CD14-positive monocyte (primary cell): ENCODE data around the gene MATN4. TPM values are rescaled to one million over a fixed set of nuclear protein-coding genes. Genes with fewer than 3 reads are reported as not detected.
A peak's percentile ranks its signal among the peaks of the same experiment; 100 is the strongest.

Experiments
- DNase-seq, 3 donors: peaks; one replicate each; pipeline ENCODE4 v3.0.0-alpha.2; 2011 to 2022
- H2AFZ ChIP-seq: 2 replicates; pipeline ENCODE4 v1.6.0; 2012; ENCODE audit warnings: mild to moderate bottlenecking, low read depth, low read length, inconsistent platforms; ENCODE audit not compliant: insufficient read depth, poor library complexity, severe bottlenecking
- H3K27ac ChIP-seq, 2 donors: 1 replicate in 1 of 2; 2 replicates in 1 of 2; pipeline ENCODE4 v1.5.1; 2012 to 2013; ENCODE audit warnings: low read length in 2 of 2, control low read depth in 1 of 2, inconsistent platforms in 1 of 2, low read depth in 1 of 2, mild to moderate bottlenecking in 1 of 2
- H3K27me3 ChIP-seq, 2 donors: one replicate each; pipeline versions ENCODE4 v1.6.0 to v1.6.1; 2011 to 2013; ENCODE audit warnings: low read length in 2 of 2; ENCODE audit not compliant: control insufficient read depth in 2 of 2, insufficient read depth in 2 of 2
- H3K36me3 ChIP-seq, 2 donors: replicated peaks in 1 of 2; 1 replicate in 1 of 2; 2 replicates in 1 of 2; pipeline versions ENCODE4 v1.5.1 to v1.6.1; 2012 to 2013; ENCODE audit warnings: low read length in 2 of 2, control low read depth in 1 of 2, inconsistent platforms in 1 of 2, mild to moderate bottlenecking in 1 of 2; ENCODE audit not compliant: insufficient read depth in 2 of 2, control insufficient read depth in 1 of 2
- H3K4me1 ChIP-seq, 2 donors: 1 replicate in 1 of 2; 2 replicates in 1 of 2; pipeline versions ENCODE4 v1.5.1 to v1.6.1; 2012 to 2013; ENCODE audit warnings: low read length in 2 of 2, control low read depth in 1 of 2, inconsistent platforms in 1 of 2, mild to moderate bottlenecking in 1 of 2, moderate library complexity in 1 of 2; ENCODE audit not compliant: insufficient read depth in 2 of 2, control insufficient read depth in 1 of 2
- H3K4me2 ChIP-seq: replicated peaks from 2 replicates; pipeline ENCODE3; 2012; ENCODE audit warnings: low read length, moderate library complexity, mild to moderate bottlenecking; ENCODE audit not compliant: poor library complexity, severe bottlenecking; ENCODE audit errors: extremely low read depth
- H3K4me3 ChIP-seq, 3 experiments: fragments of 200-600 bp in 1 of 3; sonication (generic) in 1 of 3; replicated peaks in 1 of 3; 1 replicate in 2 of 3; 2 replicates in 1 of 3; pipeline ENCODE4 v1.5.1; 2011 to 2013; ENCODE audit warnings: low read length in 3 of 3, mild to moderate bottlenecking in 3 of 3, control low read depth in 2 of 3, low read depth in 2 of 3, inconsistent platforms in 1 of 3, moderate library complexity in 1 of 3
- H3K79me2 ChIP-seq: 2 replicates; pipeline ENCODE4 v1.6.0; 2012; ENCODE audit warnings: mild to moderate bottlenecking, control low read depth, inconsistent platforms, low read length, moderate library complexity; ENCODE audit not compliant: insufficient read depth
- H3K9ac ChIP-seq: 2 replicates; pipeline ENCODE4 v1.6.0; 2017; ENCODE audit warnings: low read length, mild to moderate bottlenecking; ENCODE audit not compliant: insufficient read depth, poor library complexity, severe bottlenecking
- H3K9me3 ChIP-seq, 2 donors: replicated peaks in 1 of 2; 1 replicate in 1 of 2; 2 replicates in 1 of 2; pipeline versions ENCODE4 v1.5.1 to v1.6.1; 2012 to 2013; ENCODE audit warnings: low read length in 2 of 2, control low read depth in 1 of 2; ENCODE audit not compliant: control insufficient read depth in 1 of 2, insufficient read depth in 1 of 2
- H4K20me1 ChIP-seq: 2 replicates; pipeline ENCODE4 v1.6.0; 2012; ENCODE audit warnings: mild to moderate bottlenecking, low read length, control low read depth, moderate library complexity; ENCODE audit not compliant: insufficient read depth
- H3K27ac Mint-ChIP-seq, 7 donors: one replicate each; pipeline ENCODE4 v1.8.0; 2020; ENCODE audit warnings: mild to moderate bottlenecking in 7 of 7, mixed read lengths in 7 of 7, moderate library complexity in 6 of 7, inconsistent platforms in 2 of 7
- H3K27me3 Mint-ChIP-seq, 3 donors: one replicate each; pipeline ENCODE4 v1.8.0; 2021 to 2022; ENCODE audit warnings: low read depth in 3 of 3, mild to moderate bottlenecking in 3 of 3, mixed read lengths in 3 of 3, moderate library complexity in 3 of 3, inconsistent platforms in 1 of 3
- H3K36me3 Mint-ChIP-seq, 2 donors: one replicate each; pipeline ENCODE4 v1.8.0; 2020; ENCODE audit warnings: mixed read lengths in 2 of 2, inconsistent platforms in 1 of 2, mild to moderate bottlenecking in 1 of 2
- H3K4me1 Mint-ChIP-seq: one replicate; pipeline ENCODE4 v1.8.0; 2020; ENCODE audit warnings: mild to moderate bottlenecking, mixed read lengths
- H3K4me3 Mint-ChIP-seq, 2 donors: one replicate each; pipeline ENCODE4 v1.8.0; 2020; ENCODE audit warnings: mild to moderate bottlenecking in 2 of 2, mixed read lengths in 2 of 2, moderate library complexity in 1 of 2
- H3K9me3 Mint-ChIP-seq, 7 donors: one replicate each; pipeline ENCODE4 v1.8.0; 2020 to 2022; ENCODE audit warnings: mixed read lengths in 7 of 7, mild to moderate bottlenecking in 6 of 7, moderate library complexity in 6 of 7, inconsistent platforms in 2 of 7
- WGBS: methylation state at CpG from one replicate; pipeline ENCODE4 v1.1.5; 2013; ENCODE audit warnings: missing lambda C conversion rate; ENCODE audit not compliant: insufficient coverage; 5-methylcytosine and 5-hydroxymethylcytosine counted together
- intact Hi-C, 2 donors: fragments of 100-400 bp; cut with micrococcal nuclease; formaldehyde crosslinking; loops; one replicate each; pipeline versions ENCODE4 v1.15.0 to v1.15.1; 2023
- polyA plus RNA-seq, 3 donors: library from polyadenylated mRNA; depleted of rRNA in 1 of 3; unstranded in 2 of 3; stranded (reverse) in 1 of 3; fragments of 300-500 nt in 2 of 3; fragments of >200 nt in 1 of 3; fragmentation: Illumina TruSeq in 2 of 3; gene quantifications; 1 replicate in 2 of 3; 2 replicates in 1 of 3; pipeline ENCODE4 v1.2.3, GENCODE V29; 2012 to 2021
- TF ChIP-seq, protein P1 (sequence below): fragments of 200-600 bp; IDR thresholded peaks from one replicate; pipeline ENCODE4 v1.8.0; 2022; ENCODE audit warnings: antibody characterized with exemption, mild to moderate bottlenecking

The MATN4 gene
- polyA plus RNA-seq, 3 donors: not detected

DNA sequence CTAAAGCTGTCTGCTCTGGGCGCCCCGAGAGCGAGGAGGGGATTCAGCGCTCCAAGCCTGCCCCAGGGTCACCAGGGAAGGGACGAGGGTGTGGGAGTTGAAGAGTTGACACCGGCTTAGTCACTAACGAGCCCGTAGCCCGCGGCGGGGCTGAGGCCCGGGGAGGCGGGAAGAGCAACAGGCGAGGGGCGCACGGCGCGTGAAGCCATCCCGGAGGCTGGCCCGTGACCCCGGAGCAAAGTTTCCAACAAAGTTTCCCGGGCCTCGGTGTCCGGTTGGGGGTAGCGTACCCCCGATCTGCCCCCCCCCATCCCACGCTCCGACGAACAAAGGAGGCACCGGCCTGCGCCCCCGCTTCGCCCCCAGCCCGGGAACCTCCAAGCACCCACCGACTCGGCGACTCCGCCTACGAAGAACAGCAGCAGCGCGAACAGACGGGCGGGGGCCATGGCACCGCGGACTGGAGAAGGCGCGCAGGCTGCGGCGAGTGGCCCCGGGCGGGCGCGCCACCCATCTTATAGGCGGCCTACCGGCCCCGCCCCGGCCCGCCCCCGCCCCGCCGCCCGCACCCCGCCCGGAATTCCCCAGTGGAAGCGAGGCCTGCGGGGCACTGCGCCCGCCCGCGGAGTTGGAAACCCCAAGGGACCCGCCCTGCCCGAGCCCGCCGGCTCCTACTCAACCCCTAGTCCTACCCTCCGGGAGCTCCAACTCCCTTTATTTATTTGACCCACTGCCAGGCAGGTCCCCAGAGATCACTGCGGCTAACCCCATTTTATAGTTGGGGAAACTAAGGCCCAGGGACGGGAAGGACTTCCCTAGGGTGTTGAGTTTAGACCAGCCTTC, 40.1 kb upstream of the MATN4 start, which contains the start of gene SDC4:
Gene SDC4, minus strand, starts transcription at position 489 of the 843 bp plus-strand sequence. Its CDS starts 40 bp downstream, at position 449.
- H3K4me2 ChIP-seq: peak within 1 kb of the TSS; percentile 90
- H3K27ac ChIP-seq: peak within 1 kb of the TSS in 1 of 2 donors; percentile 60
- peak within 1 kb of the TSS in 6 of 7 donors; percentile 45 to 79 (median 72) for H3K27ac Mint-ChIP-seq
- 5% methylated on average over 39 of the region's 77 CpGs for WGBS
- H3K27me3 Mint-ChIP-seq: peaks cover 10 to 26% (median 18%) of the 10 kb centered on the region in 3 donors
- H3K36me3 ChIP-seq: no peaks in the 10 kb centered on the region
- H4K20me1 ChIP-seq: no peaks in the 10 kb centered on the region
- H2AFZ ChIP-seq: peak within 1 kb of the TSS; percentile 85
- H3K36me3 Mint-ChIP-seq: peaks cover 0 to 12% of the 10 kb centered on the region in 2 donors
- H3K9ac ChIP-seq: peak within 1 kb of the TSS; percentile 67
- peaks cover 0 to 3% (median 0%) of the 10 kb centered on the region in 7 donors for H3K9me3 Mint-ChIP-seq
- peaks cover 0 to 9% of the 10 kb centered on the region in 2 donors for H3K27me3 ChIP-seq
- H3K4me3 ChIP-seq: peak within 1 kb of the TSS; percentile 55 to 76 (median 61)
- peaks cover 29 to 49% of the 10 kb centered on the region in 2 donors for H3K4me1 ChIP-seq
- DNase-seq: peak; percentile 41 to 84 (median 46)
- peaks cover 8% of the 10 kb centered on the region for H3K79me2 ChIP-seq
- intact Hi-C loops: no loop called here
- no peaks in the 10 kb centered on the region for H3K9me3 ChIP-seq
- H3K4me1 Mint-ChIP-seq: peaks cover 46% of the 10 kb centered on the region
- peak within 1 kb of the TSS; percentile 85 to 88 for H3K4me3 Mint-ChIP-seq
- TF ChIP-seq, protein P1, sequence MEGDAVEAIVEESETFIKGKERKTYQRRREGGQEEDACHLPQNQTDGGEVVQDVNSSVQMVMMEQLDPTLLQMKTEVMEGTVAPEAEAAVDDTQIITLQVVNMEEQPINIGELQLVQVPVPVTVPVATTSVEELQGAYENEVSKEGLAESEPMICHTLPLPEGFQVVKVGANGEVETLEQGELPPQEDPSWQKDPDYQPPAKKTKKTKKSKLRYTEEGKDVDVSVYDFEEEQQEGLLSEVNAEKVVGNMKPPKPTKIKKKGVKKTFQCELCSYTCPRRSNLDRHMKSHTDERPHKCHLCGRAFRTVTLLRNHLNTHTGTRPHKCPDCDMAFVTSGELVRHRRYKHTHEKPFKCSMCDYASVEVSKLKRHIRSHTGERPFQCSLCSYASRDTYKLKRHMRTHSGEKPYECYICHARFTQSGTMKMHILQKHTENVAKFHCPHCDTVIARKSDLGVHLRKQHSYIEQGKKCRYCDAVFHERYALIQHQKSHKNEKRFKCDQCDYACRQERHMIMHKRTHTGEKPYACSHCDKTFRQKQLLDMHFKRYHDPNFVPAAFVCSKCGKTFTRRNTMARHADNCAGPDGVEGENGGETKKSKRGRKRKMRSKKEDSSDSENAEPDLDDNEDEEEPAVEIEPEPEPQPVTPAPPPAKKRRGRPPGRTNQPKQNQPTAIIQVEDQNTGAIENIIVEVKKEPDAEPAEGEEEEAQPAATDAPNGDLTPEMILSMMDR: no peak

DNA sequence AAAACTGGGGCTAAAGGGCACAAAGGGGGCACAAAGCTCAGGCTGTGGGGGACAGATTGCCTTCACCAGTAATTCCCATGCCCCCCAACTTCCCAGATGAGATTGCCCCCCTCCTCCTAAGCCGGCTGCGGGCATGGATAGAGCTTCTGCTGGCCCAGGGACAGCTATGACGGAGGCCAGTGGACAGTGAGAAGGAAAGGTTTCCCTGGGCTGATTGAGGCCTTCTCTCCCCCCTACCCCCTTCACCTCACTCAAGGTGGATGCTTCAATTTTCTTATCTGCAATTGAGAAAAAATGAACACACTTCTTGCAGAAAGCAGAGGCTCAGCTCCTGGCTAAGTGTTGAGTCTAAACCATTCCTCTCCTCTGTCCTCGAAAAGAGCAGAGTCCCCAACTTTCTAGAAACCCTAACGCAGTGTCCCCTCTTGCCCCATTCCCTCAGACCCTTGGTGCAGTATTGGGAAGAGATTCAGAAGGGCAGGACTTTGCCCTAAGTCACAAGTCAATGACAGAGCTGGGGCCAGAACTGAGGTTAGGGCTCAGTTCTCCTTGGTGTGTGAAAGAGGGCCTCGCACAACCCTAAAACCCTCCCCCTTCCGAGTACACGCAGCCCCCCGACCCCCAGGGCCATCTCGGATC, 39.3 kb upstream of the MATN4 start:
- H2AFZ ChIP-seq: peak overlapping the region; percentile 85
- TF ChIP-seq, protein P1: no peak
- Mint-ChIP-seq H3K27me3 (peaks cover 10 to 26% (median 18%) of the 10 kb centered on the region in 3 donors), H3K4me3 (peak overlapping the region; percentile 85 to 88), H3K27ac (peak overlapping the region in 5 of 7 donors; percentile 54 to 79 (median 71)), H3K9me3 (peaks cover 0 to 3% (median 0%) of the 10 kb centered on the region in 7 donors), H3K4me1 (peaks cover 50% of the 10 kb centered on the region), H3K36me3 (peaks cover 0 to 12% of the 10 kb centered on the region in 2 donors)
- peak overlapping the region; percentile 67 for H3K9ac ChIP-seq
- DNase-seq: no peak
- peaks cover 0 to 9% of the 10 kb centered on the region in 2 donors for H3K27me3 ChIP-seq
- intact Hi-C loops: no loop called here
- WGBS: 0% methylated on average over 1 of the region's 10 CpGs
- no peaks in the 10 kb centered on the region for H3K9me3 ChIP-seq
- no peaks in the 10 kb centered on the region for H3K36me3 ChIP-seq
- peaks cover 29 to 51% of the 10 kb centered on the region in 2 donors for H3K4me1 ChIP-seq
- no peaks in the 10 kb centered on the region for H4K20me1 ChIP-seq
- H3K4me2 ChIP-seq: peak overlapping the region; percentile 90
- H3K79me2 ChIP-seq: peaks cover 8% of the 10 kb centered on the region
- H3K27ac ChIP-seq: peak overlapping the region in 1 of 2 donors; percentile 60
- peak overlapping the region; percentile 55 to 76 (median 61) for H3K4me3 ChIP-seq
